Spleen (tissue), 7 donors: ENCODE measurements around the gene DCAF8.

Experiments used
- POLR2A ChIP-seq, 3 donors: fragments of 450-650 bp; IDR thresholded peaks; one replicate each; pipeline ENCODE4 v1.5.1; 2017; ENCODE audit warnings: antibody characterized with exemption in 3 of 3, mild to moderate bottlenecking in 1 of 3
- POLR2AphosphoS5 ChIP-seq, 3 donors: sonication (generic); formaldehyde crosslinking; IDR thresholded peaks; one replicate each; pipeline ENCODE4 v1.5.1; 2017; ENCODE audit warnings: antibody characterized with exemption in 3 of 3
- TF ChIP-seq, protein P1 (sequence below), 11 experiments: fragments of 200-600 bp in 7 of 11; fragments of 450-650 bp in 4 of 11; sonication (generic) in 4 of 11; IDR thresholded peaks in 8 of 11; conservative IDR thresholded peaks in 3 of 11; 1 replicate in 7 of 11; 2 replicates in 4 of 11; pipeline versions ENCODE4 v1.4.0 to v1.8.0; 2016 to 2021; ENCODE audit warnings: antibody characterized with exemption in 11 of 11, inconsistent platforms in 4 of 11, mild to moderate bottlenecking in 1 of 11
- donor health status: DM: no; HTN: no; CAD: no; lungs with moderate emphysema.
- donor health status: DM: no; HTN: no; CAD: no.
- donor health status: DM: no; HTN: no; CAD: no.

- TF ChIP-seq, protein P1, sequence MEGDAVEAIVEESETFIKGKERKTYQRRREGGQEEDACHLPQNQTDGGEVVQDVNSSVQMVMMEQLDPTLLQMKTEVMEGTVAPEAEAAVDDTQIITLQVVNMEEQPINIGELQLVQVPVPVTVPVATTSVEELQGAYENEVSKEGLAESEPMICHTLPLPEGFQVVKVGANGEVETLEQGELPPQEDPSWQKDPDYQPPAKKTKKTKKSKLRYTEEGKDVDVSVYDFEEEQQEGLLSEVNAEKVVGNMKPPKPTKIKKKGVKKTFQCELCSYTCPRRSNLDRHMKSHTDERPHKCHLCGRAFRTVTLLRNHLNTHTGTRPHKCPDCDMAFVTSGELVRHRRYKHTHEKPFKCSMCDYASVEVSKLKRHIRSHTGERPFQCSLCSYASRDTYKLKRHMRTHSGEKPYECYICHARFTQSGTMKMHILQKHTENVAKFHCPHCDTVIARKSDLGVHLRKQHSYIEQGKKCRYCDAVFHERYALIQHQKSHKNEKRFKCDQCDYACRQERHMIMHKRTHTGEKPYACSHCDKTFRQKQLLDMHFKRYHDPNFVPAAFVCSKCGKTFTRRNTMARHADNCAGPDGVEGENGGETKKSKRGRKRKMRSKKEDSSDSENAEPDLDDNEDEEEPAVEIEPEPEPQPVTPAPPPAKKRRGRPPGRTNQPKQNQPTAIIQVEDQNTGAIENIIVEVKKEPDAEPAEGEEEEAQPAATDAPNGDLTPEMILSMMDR (IDR thresholded peaks at IDR 0.05 in 8 of 11, conservative IDR thresholded peaks at IDR 0.05 in 3 of 11), result no peak
- TF ChIP-seq POLR2A (IDR thresholded peaks at IDR 0.05) (no peak), POLR2AphosphoS5 (IDR thresholded peaks at IDR 0.05) (no peak)
Measured at GRCh38 chr1:160244209-160244608, 18.1 kb downstream of the DCAF8 start.
